Measurements from ENCODE around the gene GZF1. TPM values are rescaled to one million over a fixed set of nuclear protein-coding genes. Genes with fewer than 3 reads are reported as not detected.
A peak's percentile ranks its signal among the peaks of the same experiment; 100 is the strongest.

GZF1 gene
- total RNA-seq, 6 experiments from 2014 or later = 10.5 to 15.9 (median 13.6) TPM

GRCh38 chr20:23366384-23366783, 4.4 kb downstream of the GZF1 start:
- Mint-ChIP-seq H3K4me1 (ENCODE audit: low read depth) (peaks cover 61% of the 10 kb centered on the region), H3K9me3 (no peaks in the 10 kb centered on the region), H3K4me3 (0 out of 2 replicates have a peak overlapping the region, but pooled peaks have one; percentile 41), H3K27me3 (ENCODE audit: insufficient read depth) (peaks cover 15% of the 10 kb centered on the region), H3K27ac (peak overlapping the region; percentile 55), H3K36me3 (ENCODE audit: low read depth) (peaks cover 48% of the 10 kb centered on the region)
- DNase-seq = no peak
- TF ChIP-seq, protein P1, sequence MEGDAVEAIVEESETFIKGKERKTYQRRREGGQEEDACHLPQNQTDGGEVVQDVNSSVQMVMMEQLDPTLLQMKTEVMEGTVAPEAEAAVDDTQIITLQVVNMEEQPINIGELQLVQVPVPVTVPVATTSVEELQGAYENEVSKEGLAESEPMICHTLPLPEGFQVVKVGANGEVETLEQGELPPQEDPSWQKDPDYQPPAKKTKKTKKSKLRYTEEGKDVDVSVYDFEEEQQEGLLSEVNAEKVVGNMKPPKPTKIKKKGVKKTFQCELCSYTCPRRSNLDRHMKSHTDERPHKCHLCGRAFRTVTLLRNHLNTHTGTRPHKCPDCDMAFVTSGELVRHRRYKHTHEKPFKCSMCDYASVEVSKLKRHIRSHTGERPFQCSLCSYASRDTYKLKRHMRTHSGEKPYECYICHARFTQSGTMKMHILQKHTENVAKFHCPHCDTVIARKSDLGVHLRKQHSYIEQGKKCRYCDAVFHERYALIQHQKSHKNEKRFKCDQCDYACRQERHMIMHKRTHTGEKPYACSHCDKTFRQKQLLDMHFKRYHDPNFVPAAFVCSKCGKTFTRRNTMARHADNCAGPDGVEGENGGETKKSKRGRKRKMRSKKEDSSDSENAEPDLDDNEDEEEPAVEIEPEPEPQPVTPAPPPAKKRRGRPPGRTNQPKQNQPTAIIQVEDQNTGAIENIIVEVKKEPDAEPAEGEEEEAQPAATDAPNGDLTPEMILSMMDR (IDR thresholded peaks at IDR 0.05) = no peak

DNA sequence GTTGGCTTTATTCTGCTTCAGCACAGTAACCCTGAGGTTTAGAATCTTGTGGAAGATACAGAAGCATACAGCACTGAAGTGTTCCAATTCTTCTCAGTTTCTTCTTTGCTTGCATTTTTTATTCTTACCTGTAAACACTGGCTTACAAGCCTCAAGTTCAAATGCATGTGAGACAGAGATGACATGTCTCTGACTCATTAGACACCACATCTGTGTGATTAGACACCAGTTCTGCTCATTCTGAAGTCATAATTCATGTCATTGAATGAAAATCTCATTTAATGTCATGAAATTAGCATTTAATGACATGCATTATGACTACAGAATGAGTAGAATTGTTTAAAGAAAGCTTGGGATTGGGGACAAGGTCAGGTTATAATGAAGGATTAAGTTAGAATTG, 5.8 kb downstream of the GZF1 start:
- peaks cover 59% of the 10 kb centered on the region for H3K4me1 Mint-ChIP-seq (ENCODE audit: low read depth)
- peaks cover 12% of the 10 kb centered on the region for H3K27me3 Mint-ChIP-seq (ENCODE audit: insufficient read depth)
- peak overlapping the region; percentile 52; the same call in 1 of the 2 replicates for H3K27ac Mint-ChIP-seq
- no peaks in the 10 kb centered on the region for H3K9me3 Mint-ChIP-seq
- peaks cover 55% of the 10 kb centered on the region for H3K36me3 Mint-ChIP-seq (ENCODE audit: low read depth)
- no peak overlapping the region; the same call in 1 of the 2 replicates for H3K4me3 Mint-ChIP-seq
- DNase-seq = no peak
- TF ChIP-seq, protein P1 (IDR thresholded peaks at IDR 0.05) = no peak

GRCh38 chr20:23368316-23369071, 6.5 kb downstream of the GZF1 start:
- peaks cover 52% of the 10 kb centered on the region for H3K4me1 Mint-ChIP-seq (ENCODE audit: low read depth)
- TF ChIP-seq, protein P1 (IDR thresholded peaks at IDR 0.05) = no peak
- peaks cover 50% of the 10 kb centered on the region for H3K36me3 Mint-ChIP-seq (ENCODE audit: low read depth)
- H3K27me3 Mint-ChIP-seq (ENCODE audit: insufficient read depth) = peaks cover 8% of the 10 kb centered on the region
- H3K27ac Mint-ChIP-seq = no peak overlapping the region
- DNase-seq = no peak
- H3K4me3 Mint-ChIP-seq = no peak overlapping the region; the same call in 1 of the 2 replicates
- no peaks in the 10 kb centered on the region for H3K9me3 Mint-ChIP-seq

- peaks cover 56% of the 10 kb centered on the region for H3K36me3 Mint-ChIP-seq (ENCODE audit: low read depth)
These were observed 7.3 kb downstream of the GZF1 start for GRCh38 chr20:23369072-23369823.

GRCh38 chr20:23370274-23370673, 8.3 kb downstream of the GZF1 start:
- H3K9me3 Mint-ChIP-seq = no peaks in the 10 kb centered on the region
- H3K4me1 Mint-ChIP-seq (ENCODE audit: low read depth) = peaks cover 34% of the 10 kb centered on the region
- TF ChIP-seq, protein P1 (IDR thresholded peaks at IDR 0.05) = no peak
- peaks cover 55% of the 10 kb centered on the region for H3K36me3 Mint-ChIP-seq (ENCODE audit: low read depth)
- H3K27me3 Mint-ChIP-seq (ENCODE audit: insufficient read depth) = peaks cover 5% of the 10 kb centered on the region
- no peak overlapping the region for H3K27ac Mint-ChIP-seq
- no peak overlapping the region for H3K4me3 Mint-ChIP-seq
- no peak for DNase-seq

More at GRCh38 chr20:23369072-23369823, 7.3 kb downstream of the GZF1 start:
- H3K27me3 Mint-ChIP-seq (ENCODE audit: insufficient read depth) = peaks cover 8% of the 10 kb centered on the region
- H3K9me3 Mint-ChIP-seq = no peaks in the 10 kb centered on the region
- H3K27ac Mint-ChIP-seq = no peak overlapping the region
- peaks cover 45% of the 10 kb centered on the region for H3K4me1 Mint-ChIP-seq (ENCODE audit: low read depth)
- no peak overlapping the region for H3K4me3 Mint-ChIP-seq
- TF ChIP-seq, protein P1 (IDR thresholded peaks at IDR 0.05) = no peak
- DNase-seq = no peak
